GM23338 (cell line): Measurements from ENCODE around the gene INPP5A.

Experiments used
- EZH2 ChIP-seq: fragments of 200-600 bp; sonication (generic); IDR thresholded peaks from one replicate; pipeline ENCODE4 v1.8.0; 2017; ENCODE audit warnings: antibody characterized with exemption, mild to moderate bottlenecking, low read depth; ENCODE audit not compliant: unreplicated experiment
- EZH2phosphoT487 ChIP-seq: fragments of 200-600 bp; sonication (generic); IDR thresholded peaks from one replicate; pipeline ENCODE4 v1.8.1; 2018; ENCODE audit warnings: antibody characterized with exemption; ENCODE audit not compliant: unreplicated experiment
- POLR2AphosphoS5 ChIP-seq: IDR thresholded peaks from 2 replicates; pipeline ENCODE4 v1.6.1; 2016; ENCODE audit warnings: antibody characterized with exemption, low read depth
- ZNF331 ChIP-seq: fragments of 250-450 bp; sonication (Bioruptor Pico); IDR thresholded peaks from 2 replicates; pipeline ENCODE4 v1.5.0; 2020; ENCODE audit warnings: low read depth, mild to moderate bottlenecking, moderate library complexity
- TF ChIP-seq, protein P1 (sequence below), 2 experiments: fragments of 200-600 bp in 1 of 2; sonication (generic) in 1 of 2; conservative IDR thresholded peaks; 2 replicates each; pipeline versions ENCODE4 v1.5.1 to v1.6.1; 2016 to 2017; ENCODE audit warnings: antibody characterized with exemption in 2 of 2, low read depth in 2 of 2, mild to moderate bottlenecking in 2 of 2, moderate library complexity in 1 of 2
- TF ChIP-seq, protein P2 (sequence below): IDR thresholded peaks from one replicate; pipeline ENCODE4 v1.6.1; 2018; ENCODE audit warnings: antibody characterized with exemption; ENCODE audit not compliant: unreplicated experiment

DNA sequence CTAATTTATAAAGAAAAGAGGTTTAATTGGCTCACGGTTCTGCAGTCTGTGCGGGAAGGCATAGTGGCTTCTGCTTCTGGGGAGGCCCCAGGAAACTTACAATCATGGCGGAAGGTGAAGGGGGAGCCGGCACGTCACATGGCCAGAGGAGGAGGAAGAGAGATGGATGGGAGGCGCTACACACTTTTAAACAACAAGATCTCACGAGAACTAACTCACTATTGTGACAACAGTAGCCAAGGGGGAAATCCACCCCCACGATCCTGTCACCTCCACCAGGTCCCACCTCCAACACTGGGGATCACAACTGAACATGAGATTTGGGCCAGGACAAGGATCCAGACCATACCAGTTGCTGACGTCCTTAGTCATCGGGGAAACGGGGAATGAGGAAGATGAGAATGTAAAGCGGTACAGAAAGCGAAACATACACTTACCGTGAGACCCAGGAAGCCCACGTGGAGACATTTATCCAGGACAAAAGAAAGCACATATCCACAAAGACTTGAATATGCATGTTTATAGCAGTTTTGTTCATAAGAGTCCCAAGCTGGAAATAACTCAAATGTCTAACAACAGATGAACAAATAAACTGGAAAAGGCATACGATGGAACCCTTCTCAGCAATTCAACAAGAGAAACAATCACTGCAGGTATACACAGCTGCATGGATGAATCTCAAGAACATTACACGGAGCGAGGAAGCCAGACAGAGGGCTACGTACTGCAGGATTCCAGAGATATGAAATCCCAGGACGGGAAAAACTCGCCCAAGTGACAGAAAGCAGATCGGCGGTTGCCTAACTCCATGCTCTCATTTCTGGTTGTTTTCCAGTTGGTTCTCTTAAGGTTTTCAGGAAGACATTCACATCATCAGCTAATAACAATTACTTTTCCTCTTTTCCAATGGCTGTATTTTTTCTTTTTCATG lies 26.2 kb upstream of the INPP5A start:
- TF ChIP-seq EZH2 (no peak), EZH2phosphoT487 (no peak), POLR2AphosphoS5 (no peak), ZNF331 (no peak)
- TF ChIP-seq, protein P1, sequence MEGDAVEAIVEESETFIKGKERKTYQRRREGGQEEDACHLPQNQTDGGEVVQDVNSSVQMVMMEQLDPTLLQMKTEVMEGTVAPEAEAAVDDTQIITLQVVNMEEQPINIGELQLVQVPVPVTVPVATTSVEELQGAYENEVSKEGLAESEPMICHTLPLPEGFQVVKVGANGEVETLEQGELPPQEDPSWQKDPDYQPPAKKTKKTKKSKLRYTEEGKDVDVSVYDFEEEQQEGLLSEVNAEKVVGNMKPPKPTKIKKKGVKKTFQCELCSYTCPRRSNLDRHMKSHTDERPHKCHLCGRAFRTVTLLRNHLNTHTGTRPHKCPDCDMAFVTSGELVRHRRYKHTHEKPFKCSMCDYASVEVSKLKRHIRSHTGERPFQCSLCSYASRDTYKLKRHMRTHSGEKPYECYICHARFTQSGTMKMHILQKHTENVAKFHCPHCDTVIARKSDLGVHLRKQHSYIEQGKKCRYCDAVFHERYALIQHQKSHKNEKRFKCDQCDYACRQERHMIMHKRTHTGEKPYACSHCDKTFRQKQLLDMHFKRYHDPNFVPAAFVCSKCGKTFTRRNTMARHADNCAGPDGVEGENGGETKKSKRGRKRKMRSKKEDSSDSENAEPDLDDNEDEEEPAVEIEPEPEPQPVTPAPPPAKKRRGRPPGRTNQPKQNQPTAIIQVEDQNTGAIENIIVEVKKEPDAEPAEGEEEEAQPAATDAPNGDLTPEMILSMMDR (conservative IDR thresholded peaks at IDR 0.05; ENCODE audit: low read depth in 2 of 2), result no peak
- TF ChIP-seq, protein P2, sequence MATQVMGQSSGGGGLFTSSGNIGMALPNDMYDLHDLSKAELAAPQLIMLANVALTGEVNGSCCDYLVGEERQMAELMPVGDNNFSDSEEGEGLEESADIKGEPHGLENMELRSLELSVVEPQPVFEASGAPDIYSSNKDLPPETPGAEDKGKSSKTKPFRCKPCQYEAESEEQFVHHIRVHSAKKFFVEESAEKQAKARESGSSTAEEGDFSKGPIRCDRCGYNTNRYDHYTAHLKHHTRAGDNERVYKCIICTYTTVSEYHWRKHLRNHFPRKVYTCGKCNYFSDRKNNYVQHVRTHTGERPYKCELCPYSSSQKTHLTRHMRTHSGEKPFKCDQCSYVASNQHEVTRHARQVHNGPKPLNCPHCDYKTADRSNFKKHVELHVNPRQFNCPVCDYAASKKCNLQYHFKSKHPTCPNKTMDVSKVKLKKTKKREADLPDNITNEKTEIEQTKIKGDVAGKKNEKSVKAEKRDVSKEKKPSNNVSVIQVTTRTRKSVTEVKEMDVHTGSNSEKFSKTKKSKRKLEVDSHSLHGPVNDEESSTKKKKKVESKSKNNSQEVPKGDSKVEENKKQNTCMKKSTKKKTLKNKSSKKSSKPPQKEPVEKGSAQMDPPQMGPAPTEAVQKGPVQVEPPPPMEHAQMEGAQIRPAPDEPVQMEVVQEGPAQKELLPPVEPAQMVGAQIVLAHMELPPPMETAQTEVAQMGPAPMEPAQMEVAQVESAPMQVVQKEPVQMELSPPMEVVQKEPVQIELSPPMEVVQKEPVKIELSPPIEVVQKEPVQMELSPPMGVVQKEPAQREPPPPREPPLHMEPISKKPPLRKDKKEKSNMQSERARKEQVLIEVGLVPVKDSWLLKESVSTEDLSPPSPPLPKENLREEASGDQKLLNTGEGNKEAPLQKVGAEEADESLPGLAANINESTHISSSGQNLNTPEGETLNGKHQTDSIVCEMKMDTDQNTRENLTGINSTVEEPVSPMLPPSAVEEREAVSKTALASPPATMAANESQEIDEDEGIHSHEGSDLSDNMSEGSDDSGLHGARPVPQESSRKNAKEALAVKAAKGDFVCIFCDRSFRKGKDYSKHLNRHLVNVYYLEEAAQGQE, result no peak
